SK-N-SH treated with all-trans-retinoic acid at 6 μM for 48 hours (cell line): ENCODE data around the gene BACH2.

ENCODE experiments used
- ATAC-seq: fragments of 200-7000 bp; cut with Tn5 transposase; 3 replicates; pipeline ENCODE4 v1.9.1; 2020; ENCODE audit warnings: mild to moderate bottlenecking, moderate library complexity
- ARNTL ChIP-seq: fragments of 450-650 bp; formaldehyde crosslinking; IDR thresholded peaks from 2 replicates; pipeline ENCODE4 v1.5.0; 2020; ENCODE audit warnings: low read depth, mild to moderate bottlenecking, moderate library complexity, borderline replicate concordance
- BACH2 ChIP-seq: fragments of 250-450 bp; sonication (Bioruptor Pico); IDR thresholded peaks from 2 replicates; pipeline ENCODE4 v1.9.0; 2021; ENCODE audit warnings: mild to moderate bottlenecking, borderline replicate concordance
- CREB5 ChIP-seq: fragments of 250-450 bp; sonication (Bioruptor Pico); IDR thresholded peaks from 2 replicates; pipeline ENCODE4 v1.5.1; 2020; ENCODE audit warnings: low read depth, mild to moderate bottlenecking, moderate library complexity
- CSDC2 ChIP-seq: fragments of 250-450 bp; sonication (Bioruptor Pico); IDR thresholded peaks from 2 replicates; pipeline ENCODE4 v1.5.0; 2020; ENCODE audit warnings: mild to moderate bottlenecking, moderate library complexity
- ESRRG ChIP-seq: fragments of 250-450 bp; sonication (Bioruptor Pico); IDR thresholded peaks from 2 replicates; pipeline ENCODE4 v1.6.1; 2021; ENCODE audit warnings: mild to moderate bottlenecking
- ISL1 ChIP-seq: fragments of 250-450 bp; sonication (Bioruptor Pico); IDR thresholded peaks from 2 replicates; pipeline ENCODE4 v2.1.2; 2022; ENCODE audit warnings: mild to moderate bottlenecking, moderate library complexity
- OSR1 ChIP-seq: fragments of 250-450 bp; sonication (Bioruptor Pico); IDR thresholded peaks from 2 replicates; pipeline ENCODE4 v1.8.0; 2022; ENCODE audit warnings: moderate library complexity, mild to moderate bottlenecking, inconsistent platforms
- PPARA ChIP-seq: fragments of 250-450 bp; sonication (Bioruptor Pico); IDR thresholded peaks from 2 replicates; pipeline ENCODE4 v1.5.0; 2020; ENCODE audit warnings: mild to moderate bottlenecking, borderline replicate concordance
- SNAI2 ChIP-seq: fragments of 250-450 bp; sonication (Bioruptor Pico); IDR thresholded peaks from 2 replicates; pipeline ENCODE4 v1.5.0; 2020; ENCODE audit warnings: mild to moderate bottlenecking, moderate library complexity
- TOX ChIP-seq: fragments of 250-450 bp; sonication (Bioruptor Pico); IDR thresholded peaks from 2 replicates; pipeline ENCODE4 v1.8.0; 2021; ENCODE audit warnings: mild to moderate bottlenecking, moderate library complexity, borderline replicate concordance
- TSHZ2 ChIP-seq: fragments of 250-450 bp; sonication (Bioruptor Pico); IDR thresholded peaks from 2 replicates; pipeline ENCODE4 v1.5.0; 2020; ENCODE audit warnings: mild to moderate bottlenecking, moderate library complexity
- ZC3H10 ChIP-seq: fragments of 250-450 bp; sonication (Bioruptor Pico); IDR thresholded peaks from 2 replicates; pipeline ENCODE4 v1.5.1; 2021; ENCODE audit warnings: mild to moderate bottlenecking, moderate library complexity
- ZFP3 ChIP-seq: fragments of 250-450 bp; sonication (Bioruptor Pico); IDR thresholded peaks from 2 replicates; pipeline ENCODE4 v1.5.0; 2020; ENCODE audit warnings: mild to moderate bottlenecking, moderate library complexity
- ZFP30 ChIP-seq: fragments of 450-650 bp; formaldehyde crosslinking; IDR thresholded peaks from 2 replicates; pipeline ENCODE4 v1.5.0; 2022; ENCODE audit warnings: mild to moderate bottlenecking, moderate library complexity
- ZNF565 ChIP-seq: fragments of 450-650 bp; formaldehyde crosslinking; conservative IDR thresholded peaks from 2 replicates; pipeline ENCODE4 v1.5.0; 2020; ENCODE audit warnings: low read depth, mild to moderate bottlenecking, moderate library complexity
- ZNF70 ChIP-seq: fragments of 450-650 bp; formaldehyde crosslinking; IDR thresholded peaks from 2 replicates; pipeline ENCODE4 v1.5.0; 2020; ENCODE audit warnings: mild to moderate bottlenecking, moderate library complexity
- ZNF8 ChIP-seq: fragments of 450-650 bp; formaldehyde crosslinking; IDR thresholded peaks from 2 replicates; pipeline ENCODE4 v1.5.0; 2020; ENCODE audit warnings: mild to moderate bottlenecking, moderate library complexity
- TF ChIP-seq, protein P1 (sequence below): fragments of 250-450 bp; sonication (Bioruptor Pico); IDR thresholded peaks from 2 replicates; pipeline ENCODE4 v1.8.0; 2020; ENCODE audit warnings: mild to moderate bottlenecking, moderate library complexity, borderline replicate concordance
- TF ChIP-seq, protein P2 (sequence below): fragments of 250-450 bp; sonication (Bioruptor Pico); IDR thresholded peaks from 2 replicates; pipeline ENCODE4 v1.8.0; 2021; ENCODE audit warnings: low read depth, mild to moderate bottlenecking, moderate library complexity, borderline replicate concordance

BACH2 gene

DNA sequence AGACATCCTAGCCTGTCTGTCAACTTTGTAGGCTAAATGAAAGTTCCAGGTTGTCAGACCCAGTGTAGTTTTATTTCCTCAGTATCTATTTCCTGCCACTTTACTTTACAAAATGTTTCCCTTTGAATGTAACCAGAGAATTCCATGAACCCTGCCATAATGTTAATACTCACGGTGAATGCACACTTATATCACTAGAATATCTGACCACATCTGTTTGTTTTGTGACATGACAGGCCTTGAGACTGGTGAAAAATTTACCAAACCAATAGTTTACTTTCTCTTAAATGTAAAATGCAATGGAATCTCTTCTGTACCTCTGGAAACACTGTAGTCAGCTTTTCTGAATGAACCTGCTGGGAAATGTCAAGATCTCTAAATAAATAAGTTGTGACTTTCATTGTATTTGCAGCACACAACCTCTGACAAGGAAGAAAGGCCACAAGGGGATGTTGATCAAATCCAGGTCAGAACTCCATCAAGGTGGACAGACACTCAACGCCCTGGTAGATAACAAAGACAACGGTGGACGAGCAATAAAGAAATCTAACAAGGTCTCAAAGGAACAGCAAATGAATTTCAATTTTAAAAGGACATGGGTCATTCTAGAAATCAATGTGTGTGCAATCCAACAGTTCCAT, 59.2 kb downstream of the BACH2 start:
- TF ChIP-seq SNAI2 = no peak
- TF ChIP-seq ZC3H10 (CRISPR knock-in tag) = no peak
- no peak for TF ChIP-seq ISL1 (CRISPR knock-in tag)
- no peak for TF ChIP-seq ZNF8
- TF ChIP-seq, protein P1, sequence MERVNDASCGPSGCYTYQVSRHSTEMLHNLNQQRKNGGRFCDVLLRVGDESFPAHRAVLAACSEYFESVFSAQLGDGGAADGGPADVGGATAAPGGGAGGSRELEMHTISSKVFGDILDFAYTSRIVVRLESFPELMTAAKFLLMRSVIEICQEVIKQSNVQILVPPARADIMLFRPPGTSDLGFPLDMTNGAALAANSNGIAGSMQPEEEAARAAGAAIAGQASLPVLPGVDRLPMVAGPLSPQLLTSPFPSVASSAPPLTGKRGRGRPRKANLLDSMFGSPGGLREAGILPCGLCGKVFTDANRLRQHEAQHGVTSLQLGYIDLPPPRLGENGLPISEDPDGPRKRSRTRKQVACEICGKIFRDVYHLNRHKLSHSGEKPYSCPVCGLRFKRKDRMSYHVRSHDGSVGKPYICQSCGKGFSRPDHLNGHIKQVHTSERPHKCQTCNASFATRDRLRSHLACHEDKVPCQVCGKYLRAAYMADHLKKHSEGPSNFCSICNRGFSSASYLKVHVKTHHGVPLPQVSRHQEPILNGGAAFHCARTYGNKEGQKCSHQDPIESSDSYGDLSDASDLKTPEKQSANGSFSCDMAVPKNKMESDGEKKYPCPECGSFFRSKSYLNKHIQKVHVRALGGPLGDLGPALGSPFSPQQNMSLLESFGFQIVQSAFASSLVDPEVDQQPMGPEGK = no peak
- no peak for TF ChIP-seq ARNTL
- TF ChIP-seq ZNF565 (CRISPR knock-in tag) = no peak
- no peak for TF ChIP-seq ESRRG (CRISPR knock-in tag)
- no peak for TF ChIP-seq CSDC2 (CRISPR knock-in tag)
- no peak; the same call in 2 of the 3 replicates for ATAC-seq

- TF ChIP-seq PPARA (CRISPR knock-in tag) (no peak), TOX (CRISPR knock-in tag) (no peak), BACH2 (CRISPR knock-in tag) (no peak), CSDC2 (CRISPR knock-in tag) (no peak), CREB5 (no peak), SNAI2 (no peak), ISL1 (CRISPR knock-in tag) (no peak), ARNTL (no peak), ZFP3 (CRISPR knock-in tag) (no peak), TSHZ2 (CRISPR knock-in tag) (no peak), ZFP30 (CRISPR knock-in tag) (no peak), ZNF565 (CRISPR knock-in tag) (no peak)
- TF ChIP-seq, protein P1 = no peak
- TF ChIP-seq, protein P2, sequence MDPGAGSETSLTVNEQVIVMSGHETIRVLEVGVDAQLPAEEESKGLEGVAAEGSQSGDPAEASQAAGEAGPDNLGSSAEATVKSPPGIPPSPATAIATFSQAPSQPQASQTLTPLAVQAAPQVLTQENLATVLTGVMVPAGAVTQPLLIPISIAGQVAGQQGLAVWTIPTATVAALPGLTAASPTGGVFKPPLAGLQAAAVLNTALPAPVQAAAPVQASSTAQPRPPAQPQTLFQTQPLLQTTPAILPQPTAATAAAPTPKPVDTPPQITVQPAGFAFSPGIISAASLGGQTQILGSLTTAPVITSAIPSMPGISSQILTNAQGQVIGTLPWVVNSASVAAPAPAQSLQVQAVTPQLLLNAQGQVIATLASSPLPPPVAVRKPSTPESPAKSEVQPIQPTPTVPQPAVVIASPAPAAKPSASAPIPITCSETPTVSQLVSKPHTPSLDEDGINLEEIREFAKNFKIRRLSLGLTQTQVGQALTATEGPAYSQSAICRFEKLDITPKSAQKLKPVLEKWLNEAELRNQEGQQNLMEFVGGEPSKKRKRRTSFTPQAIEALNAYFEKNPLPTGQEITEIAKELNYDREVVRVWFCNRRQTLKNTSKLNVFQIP (CRISPR knock-in tag) = no peak
- no peak for ATAC-seq
Measured at GRCh38 chr6:90233994-90234393, 62.6 kb downstream of the BACH2 start.

DNA sequence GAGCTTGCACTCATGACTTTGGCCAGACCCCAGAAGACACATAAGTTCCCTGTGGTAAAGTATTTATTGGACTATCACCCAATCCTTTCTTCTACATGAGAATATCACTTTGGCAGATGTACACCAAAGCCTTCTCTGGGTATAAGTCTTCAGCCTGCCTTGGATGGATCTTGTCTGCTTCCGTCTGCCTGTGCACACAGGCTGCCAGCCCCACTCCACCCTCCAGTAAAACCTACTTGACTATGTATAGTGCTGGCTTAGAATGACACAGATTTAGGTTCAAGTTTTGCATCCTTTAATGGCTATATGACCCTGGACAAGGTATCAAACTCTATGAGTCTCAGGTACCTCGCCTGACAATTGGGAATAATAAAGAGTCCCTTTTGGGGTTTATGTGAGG, 63.4 kb downstream of the BACH2 start:
- ATAC-seq = no peak
- no peak for TF ChIP-seq OSR1 (CRISPR knock-in tag)
- no peak for TF ChIP-seq CSDC2 (CRISPR knock-in tag)
- TF ChIP-seq SNAI2 = no peak
- no peak for TF ChIP-seq TOX (CRISPR knock-in tag)
- TF ChIP-seq ARNTL = no peak
- TF ChIP-seq ZNF70 (CRISPR knock-in tag) = no peak
- no peak for TF ChIP-seq ZFP3 (CRISPR knock-in tag)
- TF ChIP-seq, protein P1 = no peak
- no peak for TF ChIP-seq TSHZ2 (CRISPR knock-in tag)
